GM12874 (cell line): ENCODE measurements around the gene TTYH2.

Experiments used
- CTCF ChIP-seq: IDR thresholded peaks from 2 replicates; pipeline ENCODE4 v1.5.1; 2011; ENCODE audit warnings: low read depth, mild to moderate bottlenecking, control low read depth, low read length, moderate library complexity; ENCODE audit not compliant: insufficient read depth

TTYH2 gene

GRCh38 chr17:74196541-74197317, 16.6 kb upstream of the TTYH2 start:
- no peak for TF ChIP-seq CTCF

- no peak for TF ChIP-seq CTCF
Observed at GRCh38 chr17:74197801-74198200, 15.6 kb upstream of the TTYH2 start.

- TF ChIP-seq CTCF: no peak
Observed at GRCh38 chr17:74198694-74199093, 14.7 kb upstream of the TTYH2 start.

GRCh38 chr17:74199306-74200092, 13.9 kb upstream of the TTYH2 start:
- peak; percentile 98 for TF ChIP-seq CTCF

- TF ChIP-seq CTCF: no peak
Observed at GRCh38 chr17:74200112-74200511, 13.3 kb upstream of the TTYH2 start.

GRCh38 chr17:74201250-74201649, 12.1 kb upstream of the TTYH2 start:
- TF ChIP-seq CTCF: no peak

GRCh38 chr17:74201948-74202347, 11.4 kb upstream of the TTYH2 start:
- no peak for TF ChIP-seq CTCF
